GM18873 (cell line): ENCODE results near the gene C19orf81.

Experiments used
- ATAC-seq: cut with Tn5 transposase; IDR thresholded peaks from one replicate; pipeline ENCODE4 v1.9.1; 2021; ENCODE audit warnings: mild to moderate bottlenecking, moderate library complexity, moderate number of reproducible peaks; ENCODE audit not compliant: unreplicated experiment, low FRiP score

C19orf81 gene

DNA sequence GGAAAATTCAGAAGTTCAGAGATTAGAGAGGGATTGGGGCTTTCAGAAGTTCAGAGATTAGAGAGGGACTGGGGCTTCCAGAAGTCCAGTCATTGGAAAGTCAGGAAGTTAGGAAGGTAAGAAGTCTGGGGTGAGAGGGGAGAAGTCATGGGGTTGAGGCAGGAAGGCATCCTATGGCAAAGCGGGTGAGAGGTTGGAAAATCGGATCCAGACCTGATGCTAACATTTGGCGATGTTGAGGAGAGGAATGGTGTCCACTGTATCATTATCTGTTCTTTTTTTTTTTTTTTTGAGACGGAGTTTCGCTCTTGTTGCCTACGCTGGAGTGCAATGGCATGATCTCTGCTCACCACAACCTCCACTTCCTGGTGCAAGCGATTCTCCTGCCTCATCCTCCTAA is 20.7 kb upstream of the C19orf81 start:
- ATAC-seq: no peak

DNA sequence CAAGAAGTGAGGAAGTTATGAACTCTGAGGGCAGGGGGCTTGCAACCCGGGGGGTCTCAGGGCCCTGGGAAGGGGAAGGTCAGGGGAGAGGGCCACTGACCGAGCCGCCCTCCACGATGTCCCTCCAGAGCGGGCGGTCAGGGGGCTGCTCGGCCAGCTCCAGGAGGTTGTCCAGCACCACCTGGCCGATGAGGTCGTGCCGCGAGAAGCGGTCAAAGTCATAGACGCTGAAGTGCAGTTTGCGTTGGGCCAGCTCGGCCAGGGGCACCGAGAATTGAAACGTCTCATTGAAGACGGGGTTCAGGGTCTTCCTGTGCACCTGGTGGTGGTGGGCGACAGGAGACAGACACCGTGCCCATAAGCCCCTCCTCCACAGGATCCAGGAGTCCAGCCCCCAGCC is 20.1 kb upstream of the C19orf81 start:
- no peak for ATAC-seq

DNA sequence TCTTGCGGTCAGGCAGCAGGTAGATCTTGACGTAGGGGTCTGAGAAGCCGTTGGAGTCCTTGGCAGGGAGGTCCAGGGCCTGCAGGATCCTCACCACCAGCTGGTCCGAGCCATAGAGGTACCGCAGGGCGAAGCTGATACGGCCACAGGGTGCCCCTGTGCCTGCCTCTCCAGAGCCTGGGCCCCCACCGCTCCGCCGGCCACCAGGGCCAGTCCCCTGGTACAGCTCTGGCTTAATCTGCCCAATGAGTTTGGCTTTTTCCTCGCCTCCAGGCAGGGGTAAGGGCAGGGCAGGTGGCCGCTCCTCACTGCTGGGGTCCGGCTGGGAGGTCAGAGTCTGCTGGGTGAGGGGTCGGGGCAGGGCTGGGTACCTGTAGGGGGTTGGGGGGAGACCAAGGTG is 19.4 kb upstream of the C19orf81 start:
- no peak for ATAC-seq

DNA sequence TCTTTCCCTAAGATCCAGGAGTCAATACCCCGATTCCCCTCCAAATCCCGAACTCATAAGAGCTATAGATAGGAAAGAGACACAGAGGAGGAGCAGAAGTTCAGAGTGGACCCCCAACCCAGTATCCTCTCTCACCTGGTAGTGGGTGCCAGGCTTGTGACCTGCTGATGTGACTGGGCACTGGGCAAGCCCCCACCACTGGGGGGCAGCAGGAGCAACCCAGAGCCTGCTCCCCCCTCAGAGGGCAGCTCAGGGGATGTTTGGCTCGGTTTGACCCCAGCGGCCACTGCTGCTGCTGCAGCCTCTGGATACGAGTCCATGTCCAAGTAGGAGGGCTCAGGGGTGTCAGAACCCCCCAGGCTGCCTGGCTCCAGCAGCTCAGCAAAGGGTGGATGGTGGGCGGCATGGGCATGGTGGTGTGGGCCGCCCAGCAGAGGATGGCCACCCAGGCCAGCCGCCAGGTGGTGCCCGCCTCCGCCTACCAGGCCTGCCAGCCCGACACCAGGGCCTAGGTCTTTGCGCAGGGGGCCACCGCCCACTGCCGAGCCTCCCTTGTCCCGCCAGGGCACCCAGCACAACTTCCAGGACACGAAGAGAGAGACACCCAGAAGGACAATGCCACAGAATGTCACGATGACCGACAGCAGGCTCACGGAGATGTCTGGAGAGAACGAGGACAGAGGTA is 17.0 kb upstream of the C19orf81 start:
- ATAC-seq: no peak

DNA sequence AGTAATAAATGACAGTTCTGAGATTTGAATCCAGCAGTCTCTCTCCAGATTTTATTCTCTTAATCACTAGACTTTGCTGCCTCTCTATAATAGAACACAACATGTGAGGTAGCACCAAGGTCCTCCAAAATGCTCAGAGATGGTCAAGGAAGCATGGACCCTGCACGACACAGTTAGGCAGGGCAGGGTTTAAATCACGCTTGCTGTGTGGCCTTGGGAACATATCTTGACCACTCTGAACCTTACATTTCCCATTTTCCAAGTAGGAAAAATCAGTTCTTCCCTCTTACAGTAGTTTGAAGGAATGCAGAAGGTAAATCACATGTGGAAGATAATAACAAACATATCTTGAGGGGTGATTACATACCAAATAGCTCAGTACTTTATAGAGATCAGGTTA is 15.9 kb upstream of the C19orf81 start:
- no peak for ATAC-seq

DNA sequence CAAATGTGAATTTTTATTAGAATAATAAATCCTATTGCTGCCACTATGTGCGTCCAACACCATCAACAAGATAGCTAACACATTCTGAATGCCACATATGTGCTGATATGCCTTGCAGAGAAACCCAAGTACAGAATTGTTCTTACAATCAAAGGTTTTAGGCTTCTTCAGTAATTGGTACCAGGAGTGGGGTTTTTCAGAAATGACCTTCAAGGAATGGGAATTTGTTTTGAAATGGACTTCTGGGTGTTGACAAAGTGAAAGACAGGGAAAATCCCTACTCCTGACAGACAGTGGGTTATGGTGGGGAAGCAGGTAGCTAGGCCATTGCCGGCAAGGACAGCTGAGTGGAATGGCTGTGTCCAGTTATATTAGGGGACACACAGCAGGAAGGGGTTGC is 15.3 kb upstream of the C19orf81 start:
- ATAC-seq: no peak

DNA sequence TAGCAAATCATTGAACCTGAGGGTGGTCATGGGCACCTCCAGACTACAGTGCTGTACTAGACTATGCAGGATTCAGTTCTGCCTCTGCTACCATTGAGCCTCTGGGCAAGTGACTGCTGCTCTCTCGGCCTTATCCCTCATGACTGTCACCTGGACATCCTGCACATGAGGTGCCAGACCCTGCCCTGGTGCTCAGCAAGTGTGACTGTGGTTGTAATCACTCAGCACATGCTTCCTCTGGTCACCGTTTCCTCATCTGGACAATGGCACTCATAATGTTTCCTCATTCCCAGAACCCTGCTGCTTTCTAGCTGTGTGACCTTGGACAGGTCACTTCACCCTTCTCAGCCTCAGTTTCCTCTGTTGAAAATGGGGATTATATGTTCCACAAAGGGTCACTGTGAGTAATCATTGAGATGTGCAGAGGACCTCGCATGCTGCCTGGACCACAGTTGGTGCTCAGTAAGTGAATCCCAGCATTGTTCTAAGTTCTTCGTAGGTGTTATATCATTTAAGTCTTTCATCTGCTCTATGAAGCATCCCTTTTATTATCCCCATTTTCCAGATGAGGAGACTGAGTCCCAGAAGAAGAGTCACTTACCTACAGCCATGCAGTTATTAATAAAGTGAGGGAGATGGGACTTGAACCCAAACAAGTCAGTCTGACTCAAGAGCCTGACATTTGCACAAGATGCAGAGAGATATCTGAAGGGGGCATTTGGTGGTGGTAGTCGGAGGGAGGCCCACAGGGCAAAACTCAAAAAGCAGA is 12.7 kb upstream of the C19orf81 start:
- no peak for ATAC-seq

DNA sequence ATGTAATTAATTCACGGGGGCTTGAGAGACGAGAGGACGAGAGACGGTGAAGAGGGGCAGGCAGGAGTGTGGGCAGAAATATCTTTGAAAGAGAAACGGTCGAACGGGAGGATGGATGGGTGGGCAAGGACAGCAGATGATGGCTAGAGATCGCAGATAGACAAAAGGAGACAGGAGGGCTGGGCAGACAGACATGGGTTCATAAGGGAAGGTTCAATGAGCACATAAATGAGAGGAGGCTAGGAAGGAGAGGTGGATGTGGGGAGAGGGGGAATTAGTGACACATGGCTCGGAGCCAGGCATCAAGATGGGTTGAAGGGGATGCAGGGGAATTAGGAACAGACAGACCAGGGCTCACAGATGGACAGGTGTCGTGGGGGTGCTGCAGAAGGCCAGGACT is 10.6 kb upstream of the C19orf81 start:
- ATAC-seq: no peak

DNA sequence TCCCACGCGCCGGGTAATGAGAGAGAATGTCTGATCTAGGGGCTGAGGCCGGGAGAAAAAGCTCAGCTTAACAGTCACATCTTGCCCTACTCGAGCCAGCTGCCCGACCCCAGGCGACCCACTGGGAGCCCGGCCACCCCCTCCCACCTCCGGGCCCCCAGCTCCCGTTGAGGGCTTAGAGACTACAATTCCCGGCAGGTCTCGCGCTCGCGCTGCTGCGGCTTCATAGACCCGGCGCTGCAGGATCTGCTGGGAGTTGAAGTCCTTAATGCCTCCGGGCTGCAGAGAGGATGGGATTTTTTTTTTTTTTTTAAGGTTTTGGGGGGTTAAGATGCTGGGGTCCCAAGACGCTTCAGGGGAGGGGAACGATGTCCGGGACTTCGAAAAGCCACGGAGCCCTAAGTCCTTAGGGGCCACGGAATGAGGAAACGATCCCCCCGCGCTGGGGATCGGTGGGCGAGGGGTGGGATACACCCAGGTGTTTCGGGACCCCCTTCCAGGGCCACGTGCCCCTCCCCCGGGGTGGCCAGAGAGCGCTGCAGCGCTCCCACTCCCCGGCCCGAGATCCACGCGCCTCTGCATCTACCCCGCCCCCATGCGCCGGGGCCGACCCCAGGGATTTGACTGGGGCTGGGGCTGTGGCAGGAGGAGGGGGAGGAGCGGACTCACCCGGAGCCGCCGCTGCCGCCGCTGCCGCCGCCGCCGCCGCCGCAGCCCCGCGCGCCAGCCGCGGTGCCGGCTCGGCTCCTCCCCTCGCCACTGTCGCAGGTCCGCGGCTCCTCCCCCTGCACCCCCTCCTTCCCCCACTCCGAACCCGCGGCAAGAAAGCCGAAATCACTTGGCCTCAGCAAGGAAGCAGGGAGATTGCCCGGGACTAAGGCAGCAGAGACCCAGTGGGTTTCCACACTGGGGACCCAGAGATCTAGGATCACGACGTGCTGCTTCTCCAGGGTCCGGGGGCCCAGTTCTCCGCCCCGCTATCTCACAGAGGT is 9.8 kb upstream of the C19orf81 start, which contains the start of gene SYT3:
Gene SYT3 (minus strand): TSS at position 761 of the 992 bp plus-strand sequence. CDS start 2,470 bp downstream, outside the sequence.
- ATAC-seq: no peak

DNA sequence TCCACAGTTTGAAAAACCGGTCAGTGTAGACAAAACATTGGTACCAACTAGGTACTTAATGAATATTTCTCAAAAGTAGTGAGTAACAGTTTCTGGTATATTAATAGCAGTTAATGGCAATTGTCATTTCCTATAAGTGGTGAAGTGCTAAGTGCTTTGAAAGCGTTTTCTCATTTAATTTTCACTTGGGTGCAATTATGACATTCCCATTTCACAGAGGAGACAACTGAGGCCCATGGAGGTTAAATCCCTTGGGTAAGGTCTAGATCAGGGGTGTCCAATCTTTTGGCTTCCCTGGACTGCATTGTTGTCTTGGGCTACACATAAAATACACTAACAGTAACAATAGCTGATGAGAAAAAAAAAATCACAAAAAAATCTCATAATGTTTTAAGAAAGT is 8.9 kb upstream of the C19orf81 start:
- ATAC-seq: no peak

DNA sequence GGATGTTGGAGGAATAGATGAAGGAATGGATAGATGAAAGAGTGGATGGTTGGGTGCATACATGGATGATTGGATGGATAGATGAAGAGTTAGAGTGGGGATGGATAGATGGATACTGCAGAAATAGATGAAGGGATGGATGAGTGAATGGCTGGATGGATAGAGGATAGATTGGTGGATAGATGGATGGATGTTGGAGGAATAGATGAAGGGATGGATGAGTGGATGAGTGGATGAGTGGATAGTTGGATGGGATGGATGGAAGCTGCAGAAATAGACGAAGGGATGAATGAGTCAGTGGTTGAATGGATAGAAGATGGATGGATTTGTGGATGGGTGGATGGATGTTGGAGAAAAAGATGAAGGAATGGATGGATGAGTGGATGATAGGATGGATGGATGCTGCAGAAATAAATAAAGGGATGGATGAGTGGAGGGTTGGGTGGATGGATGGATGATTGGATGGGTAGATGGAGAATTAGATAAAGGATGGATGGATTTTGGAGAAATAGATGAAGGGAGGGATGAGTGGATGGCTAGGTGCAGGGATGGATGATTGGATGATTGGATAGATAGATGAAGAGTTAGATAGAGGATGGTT is 4.8 kb upstream of the C19orf81 start:
- no peak for ATAC-seq

DNA sequence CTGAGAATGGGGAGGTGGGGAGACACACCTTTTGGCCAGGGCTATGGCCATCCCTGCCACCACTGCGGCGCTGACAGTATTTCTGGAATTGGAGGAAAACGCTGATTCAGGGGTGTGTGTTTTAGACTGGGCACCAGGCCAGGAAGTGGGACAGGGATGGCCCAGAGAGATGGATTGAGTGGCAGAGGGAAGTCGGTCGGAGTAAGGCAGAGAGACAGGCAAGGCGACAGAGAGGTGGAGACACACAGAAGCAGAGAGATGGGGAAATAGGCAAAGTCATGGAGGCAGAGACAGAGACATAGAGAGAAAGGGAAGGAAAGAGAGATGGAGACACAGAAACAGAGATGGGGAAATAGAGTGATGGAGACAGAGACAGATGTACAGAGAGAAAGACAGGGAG is 4.1 kb upstream of the C19orf81 start:
- no peak for ATAC-seq

DNA sequence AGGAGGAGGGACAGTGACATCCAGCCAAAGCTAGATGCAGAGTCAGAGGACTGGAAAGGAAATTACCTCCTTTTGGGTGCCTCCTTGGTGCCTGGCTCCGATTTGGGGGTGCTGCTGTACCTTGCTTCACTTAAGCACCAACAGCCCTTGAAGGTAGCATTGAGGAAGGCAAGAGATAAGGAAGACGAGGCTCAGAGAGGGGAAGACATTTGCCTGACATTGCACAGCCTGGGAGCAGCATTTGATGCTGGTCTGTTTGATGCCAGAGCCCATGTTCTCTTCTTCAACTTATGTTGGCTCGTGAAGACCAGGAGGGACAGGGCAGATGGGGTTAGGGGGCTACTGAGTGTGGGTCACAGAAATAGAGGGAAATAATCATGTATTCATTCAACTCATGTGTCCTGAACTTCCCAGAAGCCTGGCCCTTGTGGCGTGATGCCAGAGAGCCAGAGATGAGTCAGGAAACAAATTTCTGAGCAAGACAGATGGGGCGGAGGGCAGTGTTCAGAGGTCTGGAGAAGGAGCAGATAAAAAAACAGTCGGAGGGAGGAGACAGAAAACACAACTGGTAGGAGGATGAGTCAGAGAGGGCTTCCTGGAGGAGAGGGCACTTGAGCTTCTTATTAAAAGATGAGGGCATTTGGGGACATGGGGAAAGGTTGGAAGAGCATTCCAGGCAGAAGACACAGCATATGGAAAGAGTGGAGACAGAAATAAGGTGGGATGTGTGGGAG is 3.0 kb upstream of the C19orf81 start:
- no peak for ATAC-seq

DNA sequence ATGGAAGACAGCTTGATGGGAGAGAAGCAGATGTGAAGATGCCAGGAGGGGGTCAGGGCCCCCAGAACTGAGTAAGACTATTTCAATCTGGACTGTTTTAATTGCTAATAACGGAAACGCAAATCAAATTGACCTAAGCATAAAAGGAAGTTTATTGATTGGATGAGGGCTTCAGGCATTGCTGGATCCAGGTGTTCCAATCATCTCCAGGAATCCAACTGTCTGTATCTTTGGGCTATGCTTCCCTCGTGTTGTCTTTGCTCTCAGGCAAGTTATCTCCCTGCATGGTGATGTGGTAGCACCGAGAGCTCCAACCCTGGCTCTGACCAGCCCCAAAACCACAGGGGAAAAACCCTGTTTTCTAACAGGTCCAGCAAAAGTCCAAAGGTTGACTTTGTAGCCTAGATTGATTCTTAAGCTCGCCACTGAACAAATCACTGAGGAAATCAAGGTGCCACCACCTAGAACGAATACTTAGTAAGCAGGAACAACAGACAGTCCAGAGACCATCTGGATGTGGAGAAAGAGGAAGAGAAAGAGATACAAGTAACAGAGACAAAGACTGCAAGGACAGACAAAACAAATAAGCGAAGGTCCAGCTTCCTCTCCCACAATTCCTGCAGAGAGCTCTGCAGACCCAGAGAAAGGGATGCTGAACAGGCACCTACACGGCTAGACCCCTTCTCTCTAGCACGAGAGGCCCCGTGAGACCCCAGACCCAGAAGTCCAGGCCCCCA is 1.2 kb upstream of the C19orf81 start:
- no peak for ATAC-seq

DNA sequence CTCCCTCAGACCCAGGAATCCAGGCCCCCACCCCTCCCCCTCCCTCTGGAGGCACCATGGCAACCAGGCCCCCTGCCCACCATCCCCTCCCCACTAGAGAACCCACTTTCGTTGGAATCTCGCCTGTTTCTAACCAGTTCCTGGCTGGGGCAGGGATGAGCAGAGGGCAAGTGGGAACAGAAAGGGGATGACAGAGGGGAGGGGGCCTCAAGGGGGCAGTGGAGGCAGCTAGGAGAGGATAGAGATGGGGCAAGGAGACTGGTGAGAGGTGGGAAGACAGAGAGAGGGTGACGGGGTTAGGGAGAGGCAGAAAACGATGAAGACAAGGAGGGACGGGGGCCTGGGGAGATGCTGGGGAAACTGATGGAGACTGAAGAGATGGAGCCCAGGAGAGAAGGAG is 586 bp upstream of the C19orf81 start:
- no peak for ATAC-seq

DNA sequence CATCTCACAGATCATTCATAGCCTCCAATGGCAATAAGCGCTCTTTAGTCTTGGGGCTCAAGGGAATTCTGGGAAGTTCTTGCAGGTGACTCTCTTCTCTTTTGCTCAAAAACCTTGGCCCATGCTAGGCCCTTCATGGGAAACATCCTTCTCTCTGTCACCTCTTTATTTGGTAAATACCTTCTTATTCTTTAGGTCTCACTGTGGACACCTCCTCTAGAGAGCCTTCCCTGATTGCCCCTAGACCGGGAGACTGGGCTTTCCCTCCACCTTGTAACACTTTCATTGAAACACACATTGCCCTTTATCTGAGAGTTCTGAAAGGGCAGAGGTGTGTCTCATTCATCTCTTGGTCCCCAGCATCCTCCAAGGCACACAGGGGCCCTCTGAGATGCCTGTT is 1.9 kb downstream of the C19orf81 start:
- ATAC-seq: no peak

DNA sequence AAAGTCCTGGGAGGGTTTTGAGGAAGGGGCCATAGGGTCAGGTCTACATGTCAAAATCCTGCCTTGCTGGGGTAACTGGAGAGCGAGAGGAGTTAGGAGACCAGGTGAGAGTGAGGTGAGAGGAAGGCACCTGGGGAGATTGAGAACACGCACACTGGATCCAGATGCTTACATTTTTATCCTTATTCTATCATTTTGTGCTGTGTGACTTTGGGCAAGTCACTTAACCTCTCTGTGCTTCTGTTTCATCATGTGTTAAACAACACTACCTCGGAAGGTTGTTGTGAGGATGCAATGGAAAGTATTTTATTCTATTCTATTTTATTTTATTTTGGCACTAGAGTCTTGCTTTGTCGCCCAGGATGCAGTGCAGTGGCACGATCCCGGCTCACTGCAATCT is 3.5 kb downstream of the C19orf81 start:
- ATAC-seq: no peak

DNA sequence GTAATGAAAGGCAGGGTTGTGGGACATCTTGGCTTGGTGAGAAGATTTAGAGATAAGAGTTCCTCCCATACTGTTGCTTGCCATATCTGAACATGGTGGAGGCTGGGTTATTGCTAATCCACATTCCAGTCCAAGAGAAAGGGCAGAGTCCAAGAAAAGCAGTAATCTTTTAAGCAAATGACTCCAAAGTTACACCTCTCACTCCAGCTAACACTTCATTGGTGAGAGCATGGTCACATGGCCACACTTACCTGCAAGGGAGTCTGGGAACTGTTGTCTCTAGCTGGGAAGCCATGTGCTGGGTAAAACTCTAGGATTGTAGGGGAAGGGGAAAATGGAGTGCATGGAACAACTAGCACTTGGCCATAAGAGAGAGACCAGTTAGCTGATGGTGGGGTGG is 5.6 kb downstream of the C19orf81 start:
- no peak for ATAC-seq

DNA sequence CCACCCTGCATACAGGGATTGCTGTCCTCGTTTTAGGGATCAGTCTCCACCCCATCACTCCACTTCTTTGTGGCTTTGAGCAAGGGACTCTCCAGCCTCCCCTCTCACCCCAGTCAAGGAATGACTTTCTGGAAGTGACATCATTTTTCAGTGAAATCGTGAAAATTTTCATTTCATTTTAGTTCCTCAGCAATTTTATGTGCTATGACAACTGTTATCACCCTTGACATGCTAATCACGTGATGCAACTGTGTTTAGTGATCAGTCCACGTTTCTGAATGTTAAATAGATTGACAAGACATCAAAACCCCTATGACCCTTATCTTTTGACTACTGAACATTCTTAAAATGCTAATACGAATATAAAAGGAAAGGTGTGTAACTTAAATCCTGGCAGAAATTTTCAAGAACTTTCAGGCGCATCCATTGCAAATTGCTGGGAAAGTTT is 8.0 kb downstream of the C19orf81 start:
- no peak for ATAC-seq
